K562 (cell line): Measurements from ENCODE around the gene OSM.

Experiments used
- POLR2A ChIP-seq: fragments of 450-650 bp; conservative IDR thresholded peaks from 2 replicates; pipeline ENCODE4 v1.6.1; 2016
- TCF7L2 ChIP-seq: fragments of 150-350 bp; IDR thresholded peaks from 2 replicates; pipeline ENCODE4 v1.6.1; 2016; ENCODE audit warnings: low read depth, mild to moderate bottlenecking, low read length, moderate library complexity

- TF ChIP-seq POLR2A (no peak), TCF7L2 (no peak)
These were observed 43.3 kb downstream of the OSM start for GRCh38 chr22:30223303-30223702.
